HepG2 (cell line): ENCODE results near the gene BSN. TPM values are rescaled to one million over a fixed set of nuclear protein-coding genes. Genes with fewer than 3 reads are reported as not detected.
A peak's percentile ranks its signal among the peaks of the same experiment; 100 is the strongest.

ENCODE experiments used
- ATF3 ChIP-seq: sonication (generic); formaldehyde crosslinking; IDR thresholded peaks from 2 replicates; pipeline ENCODE4 v1.4.0; 2020; ENCODE audit warnings: missing genetic modification reagents
- BCLAF1 ChIP-seq: fragments of 450-650 bp; IDR thresholded peaks from 2 replicates; pipeline ENCODE4 v1.6.1; 2017; ENCODE audit warnings: mild to moderate bottlenecking
- CENPX ChIP-seq: sonication (generic); formaldehyde crosslinking; IDR thresholded peaks from 2 replicates; pipeline ENCODE4 v1.9.0; 2021; ENCODE audit warnings: mild to moderate bottlenecking, missing genetic modification reagents, moderate library complexity
- DDIT3 ChIP-seq: sonication (generic); formaldehyde crosslinking; IDR thresholded peaks from 2 replicates; pipeline ENCODE4 v1.4.0; 2020; ENCODE audit warnings: mild to moderate bottlenecking, missing genetic modification reagents
- DNMT3B ChIP-seq: conservative IDR thresholded peaks from 2 replicates; pipeline ENCODE4 v1.6.1; 2016; ENCODE audit warnings: missing biosample characterization, control low read depth
- HHEX ChIP-seq: IDR thresholded peaks from 2 replicates; pipeline ENCODE4 v1.6.1; 2016; ENCODE audit warnings: control low read depth
- ONECUT2 ChIP-seq: sonication (generic); formaldehyde crosslinking; IDR thresholded peaks from 2 replicates; pipeline ENCODE4 v1.4.0; 2020; ENCODE audit warnings: missing genetic modification reagents
- SAFB2 ChIP-seq: sonication (generic); formaldehyde crosslinking; IDR thresholded peaks from 2 replicates; pipeline ENCODE4 v1.5.1; 2020; ENCODE audit warnings: missing genetic modification reagents, low read depth, mild to moderate bottlenecking, borderline replicate concordance
- SAP130 ChIP-seq: IDR thresholded peaks from 2 replicates; pipeline ENCODE4 v1.6.1; 2016; ENCODE audit warnings: low read depth
- SMC3 ChIP-seq: IDR thresholded peaks from 2 replicates; pipeline ENCODE4 v1.6.1; 2011; ENCODE audit warnings: low read length, improper control_type of control experiment
- SPEN ChIP-seq: sonication (generic); formaldehyde crosslinking; IDR thresholded peaks from 2 replicates; pipeline ENCODE4 v1.5.1; 2020; ENCODE audit warnings: low read depth, mild to moderate bottlenecking, missing genetic modification reagents
- ZBTB2 ChIP-seq: sonication (generic); formaldehyde crosslinking; IDR thresholded peaks from 2 replicates; pipeline ENCODE4 v1.8.0; 2022; ENCODE audit warnings: low read depth, missing genetic modification reagents
- ZFP91 ChIP-seq: sonication (generic); formaldehyde crosslinking; IDR thresholded peaks from 2 replicates; pipeline ENCODE4 v1.9.0; 2022; ENCODE audit warnings: missing genetic modification reagents, mild to moderate bottlenecking, borderline replicate concordance
- ZNF460 ChIP-seq: sonication (generic); formaldehyde crosslinking; IDR thresholded peaks from 2 replicates; pipeline ENCODE4 v1.5.1; 2020; ENCODE audit warnings: missing genetic modification reagents, mild to moderate bottlenecking, borderline replicate concordance
- ZNF503 ChIP-seq: sonication (generic); formaldehyde crosslinking; IDR thresholded peaks from 2 replicates; pipeline ENCODE4 v1.4.0; 2020; ENCODE audit warnings: missing genetic modification reagents
- ZNF776 ChIP-seq: sonication (generic); formaldehyde crosslinking; IDR thresholded peaks from 2 replicates; pipeline ENCODE4 v1.4.0; 2020; ENCODE audit warnings: mild to moderate bottlenecking, missing genetic modification reagents
- ZNF841 ChIP-seq: sonication (generic); formaldehyde crosslinking; IDR thresholded peaks from 2 replicates; pipeline ENCODE4 v1.8.1; 2023; ENCODE audit warnings: missing genetic modification reagents, borderline replicate concordance
- polyA plus RNA-seq, 8 experiments: library from polyadenylated mRNA; depleted of rRNA in 3 of 8; stranded (reverse) in 7 of 8; unstranded in 1 of 8; fragments of >200 nt; fragmentation: Illumina TruSeq in 4 of 8; extraction: Trizol in 4 of 8; gene quantifications; 2 replicates each; pipeline versions ENCODE4 v1.2.1 to v1.2.3, GENCODE V29; 2011 to 2016; ENCODE audit warnings: low read depth in 4 of 8, missing spikeins in 1 of 8, mixed read lengths in 1 of 8; ENCODE audit not compliant: insufficient read depth in 1 of 8
- total RNA-seq, 5 experiments: library from RNA; depleted of rRNA; stranded (reverse); fragments of >200 nt; fragmentation: Illumina TruSeq; extraction: Trizol; gene quantifications; 2 replicates each; pipeline ENCODE4 v1.2.3, GENCODE V29; 2016; ENCODE audit warnings: low read depth in 1 of 5
- TF ChIP-seq, protein P1 (sequence below): IDR thresholded peaks from 2 replicates; pipeline ENCODE4 v1.6.1; 2012; ENCODE audit warnings: inconsistent platforms
- TF ChIP-seq, protein P2 (sequence below): IDR thresholded peaks from 2 replicates; pipeline ENCODE4 v1.6.1; 2016
- TF ChIP-seq, protein P3 (sequence below): IDR thresholded peaks from 2 replicates; pipeline ENCODE4 v1.6.1; 2016; ENCODE audit warnings: mild to moderate bottlenecking

BSN gene
- total and polyA plus RNA-seq, 2 of the 13 experiments (the other 11 are each of a cell fraction or from before 2014, with no cell fraction given) = 0.42 to 0.86 TPM

DNA sequence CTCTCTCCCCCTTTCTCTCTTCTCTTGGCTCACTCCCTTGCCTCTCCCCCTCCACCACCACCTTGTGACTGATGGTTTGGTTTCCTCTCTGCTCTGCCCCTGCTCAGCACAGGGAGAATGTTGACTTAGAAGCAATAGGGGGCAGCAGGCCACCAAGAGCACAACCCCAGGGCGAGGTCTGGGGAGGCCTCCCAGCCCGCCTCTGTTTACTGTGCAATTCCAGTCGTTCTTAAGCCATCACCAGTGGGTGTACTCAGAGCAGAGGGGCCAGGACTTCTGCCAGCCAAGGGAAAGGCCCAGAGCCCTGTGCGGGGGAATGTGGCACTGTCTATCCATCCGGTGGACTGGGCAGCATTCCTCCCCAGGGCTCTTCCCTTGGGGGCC, 114.1 kb downstream of the BSN start (continued):
- TF ChIP-seq BCLAF1 = no peak
- TF ChIP-seq ZFP91 (CRISPR knock-in tag) = peak; percentile 69
- TF ChIP-seq, protein P1, sequence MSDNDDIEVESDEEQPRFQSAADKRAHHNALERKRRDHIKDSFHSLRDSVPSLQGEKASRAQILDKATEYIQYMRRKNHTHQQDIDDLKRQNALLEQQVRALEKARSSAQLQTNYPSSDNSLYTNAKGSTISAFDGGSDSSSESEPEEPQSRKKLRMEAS = no peak
- no peak for TF ChIP-seq ZNF776 (CRISPR knock-in tag)
- TF ChIP-seq, protein P2, sequence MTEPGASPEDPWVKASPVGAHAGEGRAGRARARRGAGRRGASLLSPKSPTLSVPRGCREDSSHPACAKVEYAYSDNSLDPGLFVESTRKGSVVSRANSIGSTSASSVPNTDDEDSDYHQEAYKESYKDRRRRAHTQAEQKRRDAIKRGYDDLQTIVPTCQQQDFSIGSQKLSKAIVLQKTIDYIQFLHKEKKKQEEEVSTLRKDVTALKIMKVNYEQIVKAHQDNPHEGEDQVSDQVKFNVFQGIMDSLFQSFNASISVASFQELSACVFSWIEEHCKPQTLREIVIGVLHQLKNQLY (CRISPR knock-in tag) = no peak
- peak; percentile 90 for TF ChIP-seq SAP130 (CRISPR knock-in tag)
- peak; percentile 79; the same call in 1 of the 2 replicates for TF ChIP-seq HHEX (CRISPR knock-in tag)
- no peak for TF ChIP-seq SPEN (CRISPR knock-in tag)
- TF ChIP-seq ZBTB2 (CRISPR knock-in tag) = no peak
- TF ChIP-seq DDIT3 (CRISPR knock-in tag) = no peak
- peak; percentile 6; the same call in 1 of the 2 replicates for TF ChIP-seq SMC3
- TF ChIP-seq ZNF503 = no peak
- TF ChIP-seq, protein P3, sequence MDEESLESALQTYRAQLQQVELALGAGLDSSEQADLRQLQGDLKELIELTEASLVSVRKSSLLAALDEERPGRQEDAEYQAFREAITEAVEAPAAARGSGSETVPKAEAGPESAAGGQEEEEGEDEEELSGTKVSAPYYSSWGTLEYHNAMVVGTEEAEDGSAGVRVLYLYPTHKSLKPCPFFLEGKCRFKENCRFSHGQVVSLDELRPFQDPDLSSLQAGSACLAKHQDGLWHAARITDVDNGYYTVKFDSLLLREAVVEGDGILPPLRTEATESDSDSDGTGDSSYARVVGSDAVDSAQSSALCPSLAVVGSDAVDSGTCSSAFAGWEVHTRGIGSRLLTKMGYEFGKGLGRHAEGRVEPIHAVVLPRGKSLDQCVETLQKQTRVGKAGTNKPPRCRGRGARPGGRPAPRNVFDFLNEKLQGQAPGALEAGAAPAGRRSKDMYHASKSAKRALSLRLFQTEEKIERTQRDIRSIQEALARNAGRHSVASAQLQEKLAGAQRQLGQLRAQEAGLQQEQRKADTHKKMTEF = peak; percentile 78
- no peak for TF ChIP-seq ZNF460 (CRISPR knock-in tag)
- no peak for TF ChIP-seq ATF3
- TF ChIP-seq ONECUT2 (CRISPR knock-in tag) = no peak
- TF ChIP-seq SAFB2 (CRISPR knock-in tag) = no peak
- TF ChIP-seq CENPX (CRISPR knock-in tag) = no peak
- TF ChIP-seq ZNF841 (CRISPR knock-in tag) = no peak
- no peak for TF ChIP-seq DNMT3B (CRISPR knock-in tag)
